D341Med (cell line): ENCODE results near the gene RAB31.

Experiments
- DNase-seq: peaks from one replicate; pipeline ENCODE4 v3.0.0; 2012; ENCODE audit warnings: low spot score

Gene RAB31

DNA sequence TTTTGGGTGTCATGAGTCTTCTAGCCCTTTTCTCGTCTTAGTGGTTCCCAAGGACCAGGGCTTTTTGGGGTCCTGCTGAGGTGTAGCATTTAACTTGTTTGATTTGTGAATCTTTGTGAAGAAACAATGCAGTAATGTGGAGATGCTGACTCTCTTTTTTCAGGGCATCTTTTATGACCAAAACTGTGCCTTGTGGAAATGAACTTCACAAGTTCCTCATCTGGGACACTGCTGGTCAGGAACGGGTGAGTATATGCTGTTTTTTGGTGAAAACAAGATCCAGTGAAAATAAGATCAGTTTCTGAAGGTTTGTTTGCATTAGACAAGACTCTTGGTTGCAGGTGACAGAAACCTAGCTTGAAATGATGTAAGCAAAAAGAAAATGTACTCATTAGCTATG lies 83.9 kb downstream of the RAB31 start:
- DNase-seq: no peak

DNA sequence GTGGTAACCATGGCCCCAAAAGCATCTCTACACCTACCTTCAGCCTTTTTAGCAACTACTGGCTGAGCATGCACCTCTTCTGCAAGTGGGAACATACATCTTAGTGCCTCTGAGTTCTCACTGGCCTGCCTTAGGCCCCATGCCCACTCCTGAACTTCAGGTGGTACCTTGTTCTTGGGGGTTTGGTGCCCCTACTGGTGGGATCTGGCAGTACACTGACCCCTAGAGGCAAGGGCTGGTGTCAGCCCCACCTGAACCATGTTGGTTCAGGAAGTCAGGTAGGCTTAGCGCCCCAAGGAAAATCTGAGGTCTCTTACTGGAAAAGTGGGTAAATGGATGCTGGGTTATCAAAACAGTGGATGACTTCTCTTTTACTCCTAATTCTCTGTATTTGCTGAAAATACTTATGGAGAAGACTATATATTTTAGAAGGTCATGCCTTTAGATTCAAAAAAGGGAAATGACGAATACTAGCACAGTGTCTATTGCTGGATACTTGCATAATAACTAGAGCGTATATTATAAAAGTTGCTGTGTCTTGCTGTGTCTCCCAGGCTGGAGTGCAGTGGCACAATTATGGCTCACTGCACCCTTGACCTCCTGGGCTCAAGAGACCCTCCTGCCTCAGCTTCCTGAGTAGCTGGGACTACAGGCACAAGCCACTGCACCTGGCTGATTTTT lies 84.6 kb downstream of the RAB31 start:
- peak; percentile 60 for DNase-seq

DNA sequence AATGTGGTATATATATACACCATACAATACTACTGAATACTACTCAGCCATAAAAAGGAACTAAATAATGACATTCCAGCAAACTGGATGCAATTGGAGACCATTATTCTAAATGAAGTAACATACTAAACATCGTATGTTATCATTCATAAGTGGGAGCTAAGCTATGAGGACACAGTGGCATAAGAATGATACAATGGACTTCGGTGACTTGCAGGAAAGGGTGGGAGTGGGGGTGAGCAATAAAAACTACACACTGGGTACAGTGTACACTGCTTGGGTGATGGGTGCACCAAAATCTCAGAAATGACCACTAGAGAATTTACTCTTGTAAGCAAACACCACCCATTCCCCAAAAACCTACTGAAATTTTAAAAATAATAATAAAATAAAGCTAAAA lies 87.9 kb downstream of the RAB31 start:
- no peak for DNase-seq

DNA sequence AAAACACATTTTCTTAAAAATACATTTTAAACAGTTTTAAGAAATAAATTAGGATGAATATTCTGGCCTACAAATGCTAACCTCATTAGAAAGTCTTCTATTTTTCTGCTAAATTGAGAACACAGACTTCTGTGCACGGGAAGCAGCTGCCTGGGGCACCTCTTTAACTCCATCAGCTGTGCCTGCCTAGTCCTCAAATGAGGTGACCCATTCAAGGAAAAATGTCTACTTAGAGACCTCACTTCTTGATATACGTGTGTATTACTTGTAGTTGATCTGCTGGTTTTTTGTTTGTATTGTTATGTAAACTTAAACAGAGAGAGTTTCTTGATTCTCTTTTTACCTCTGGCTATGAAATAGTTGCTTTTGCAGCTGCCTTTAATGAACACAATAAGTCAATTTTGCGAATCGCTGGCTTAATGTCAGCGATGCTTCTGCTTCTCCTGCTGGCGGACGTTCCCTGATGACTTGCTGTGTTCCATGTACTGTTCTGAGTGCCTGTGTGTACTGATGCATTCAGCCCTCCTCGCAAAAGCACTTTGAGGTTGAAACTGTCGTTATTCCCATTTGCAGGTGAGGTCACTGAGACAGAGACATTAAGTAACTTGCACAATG lies 88.9 kb downstream of the RAB31 start:
- no peak for DNase-seq

DNA sequence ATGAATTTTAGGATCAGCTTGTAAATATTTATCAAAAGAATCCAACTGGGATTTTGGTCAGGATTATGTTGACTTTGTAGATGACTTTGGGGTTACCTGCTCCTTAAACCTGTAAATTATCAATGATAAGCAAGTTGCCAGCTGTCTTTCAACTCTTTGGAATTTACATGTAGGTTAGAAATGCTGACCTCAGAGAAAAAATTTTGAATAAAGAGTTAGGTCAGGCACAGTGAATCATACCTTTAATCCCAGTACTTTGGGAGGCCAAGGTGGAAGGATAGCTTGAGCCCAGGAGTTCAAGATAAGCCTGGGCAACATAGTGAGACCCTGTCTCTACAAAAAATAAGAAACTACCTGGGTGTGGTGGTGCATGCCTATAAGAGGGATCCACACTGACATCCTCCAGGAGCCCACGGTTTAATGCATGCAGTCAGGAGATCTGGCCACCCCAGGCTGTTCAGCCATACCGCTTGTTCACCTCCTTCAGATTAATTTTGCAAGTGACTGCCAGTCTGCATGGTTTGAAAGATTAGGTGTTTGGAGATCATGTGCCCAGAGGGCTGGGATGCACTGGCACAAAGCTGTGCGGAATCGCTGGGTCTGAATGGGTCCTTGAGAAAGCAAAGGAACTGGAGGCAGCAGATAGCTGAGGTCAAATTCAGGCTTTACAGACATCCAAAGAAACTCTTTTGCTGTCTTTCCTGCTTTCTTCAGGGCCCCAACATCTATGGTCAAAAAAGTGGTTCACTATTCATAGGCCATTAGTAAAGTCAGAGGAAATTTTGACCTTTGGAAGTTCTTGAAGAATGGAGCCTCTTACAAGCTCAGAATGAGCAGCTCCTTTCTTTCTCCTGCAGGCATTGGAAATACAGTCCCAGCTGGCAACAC lies 94.3 kb downstream of the RAB31 start:
- DNase-seq: no peak

DNA sequence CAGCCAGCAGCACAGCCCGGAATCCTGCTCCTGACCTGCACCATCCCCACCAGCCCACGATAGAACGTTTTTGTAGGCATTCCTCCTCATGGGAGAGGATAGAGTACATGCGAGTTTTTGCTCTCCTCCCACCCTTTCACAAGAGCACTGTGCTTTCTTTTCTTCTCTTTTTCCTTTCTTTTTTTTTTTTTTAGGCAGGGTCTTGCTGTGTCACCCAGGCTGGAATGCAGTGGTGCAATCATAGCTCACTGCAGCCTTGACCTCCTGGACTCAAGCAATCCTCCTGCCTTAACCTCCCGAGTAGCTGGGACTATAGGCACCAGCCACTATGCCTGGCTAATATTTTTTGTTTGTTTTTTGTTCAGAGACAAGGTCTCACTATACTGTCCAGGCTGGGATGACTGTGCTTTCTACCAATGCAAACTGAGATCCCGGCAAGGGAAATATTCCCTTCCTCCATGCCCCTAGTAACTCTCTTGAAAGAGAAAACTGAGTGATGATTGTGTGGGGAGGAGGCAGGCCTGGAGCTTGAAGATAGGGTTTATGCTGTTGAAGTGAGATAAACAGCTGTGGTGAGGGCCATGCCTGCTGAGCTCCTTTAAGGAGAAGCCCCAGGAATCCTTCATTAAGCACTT lies 95.1 kb downstream of the RAB31 start:
- DNase-seq: no peak

GRCh38 chr18:9803698-9804516 lies 95.8 kb downstream of the RAB31 start:
- no peak for DNase-seq

DNA sequence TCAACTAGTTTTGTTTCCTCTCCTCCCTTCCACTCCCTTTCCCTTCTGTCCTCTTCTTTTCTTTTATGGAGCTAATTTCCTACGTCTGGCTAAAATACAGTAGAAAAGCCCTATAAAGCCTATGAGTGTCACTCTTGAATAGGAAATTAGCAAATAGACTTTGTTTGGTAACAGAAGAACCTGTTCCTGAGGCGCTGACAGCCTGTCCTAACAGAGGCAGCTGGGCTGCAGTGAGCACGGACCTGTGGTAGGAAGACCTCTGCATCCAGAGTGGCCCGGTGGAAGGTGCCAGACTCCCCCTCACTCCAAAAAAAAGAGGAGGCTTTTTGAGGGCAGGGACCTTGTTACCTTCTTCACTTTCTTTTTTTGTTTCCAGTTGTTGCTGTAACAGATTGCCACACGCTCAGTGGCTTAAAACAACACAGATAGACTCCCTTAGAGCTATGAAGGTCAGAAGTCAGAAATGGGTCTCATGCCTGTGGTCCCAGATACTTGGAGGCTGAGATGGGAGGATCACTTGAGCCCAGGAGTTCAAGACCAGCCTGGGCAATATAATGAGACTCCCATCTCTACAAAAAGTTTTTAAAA lies 96.5 kb downstream of the RAB31 start:
- no peak for DNase-seq

DNA sequence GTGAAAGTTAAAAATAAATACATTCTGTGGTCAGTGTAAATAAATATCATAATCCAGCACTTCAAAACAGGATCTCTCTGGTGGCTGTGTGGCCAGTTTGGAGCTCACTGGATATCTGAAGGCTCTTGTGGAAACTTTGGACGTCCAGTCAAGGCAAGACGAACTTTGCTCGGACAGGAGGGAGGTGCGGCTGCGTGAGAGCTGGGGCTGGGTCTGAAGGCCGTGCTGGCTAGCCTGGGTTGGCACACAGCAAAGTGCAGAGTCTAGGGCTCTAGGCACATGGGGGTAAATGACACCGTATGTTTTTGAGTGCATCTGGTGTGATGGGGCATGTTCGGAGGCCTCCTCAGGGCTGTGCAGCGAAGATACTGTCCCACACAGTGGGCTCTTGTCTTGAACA lies 98.8 kb downstream of the RAB31 start:
- no peak for DNase-seq

DNA sequence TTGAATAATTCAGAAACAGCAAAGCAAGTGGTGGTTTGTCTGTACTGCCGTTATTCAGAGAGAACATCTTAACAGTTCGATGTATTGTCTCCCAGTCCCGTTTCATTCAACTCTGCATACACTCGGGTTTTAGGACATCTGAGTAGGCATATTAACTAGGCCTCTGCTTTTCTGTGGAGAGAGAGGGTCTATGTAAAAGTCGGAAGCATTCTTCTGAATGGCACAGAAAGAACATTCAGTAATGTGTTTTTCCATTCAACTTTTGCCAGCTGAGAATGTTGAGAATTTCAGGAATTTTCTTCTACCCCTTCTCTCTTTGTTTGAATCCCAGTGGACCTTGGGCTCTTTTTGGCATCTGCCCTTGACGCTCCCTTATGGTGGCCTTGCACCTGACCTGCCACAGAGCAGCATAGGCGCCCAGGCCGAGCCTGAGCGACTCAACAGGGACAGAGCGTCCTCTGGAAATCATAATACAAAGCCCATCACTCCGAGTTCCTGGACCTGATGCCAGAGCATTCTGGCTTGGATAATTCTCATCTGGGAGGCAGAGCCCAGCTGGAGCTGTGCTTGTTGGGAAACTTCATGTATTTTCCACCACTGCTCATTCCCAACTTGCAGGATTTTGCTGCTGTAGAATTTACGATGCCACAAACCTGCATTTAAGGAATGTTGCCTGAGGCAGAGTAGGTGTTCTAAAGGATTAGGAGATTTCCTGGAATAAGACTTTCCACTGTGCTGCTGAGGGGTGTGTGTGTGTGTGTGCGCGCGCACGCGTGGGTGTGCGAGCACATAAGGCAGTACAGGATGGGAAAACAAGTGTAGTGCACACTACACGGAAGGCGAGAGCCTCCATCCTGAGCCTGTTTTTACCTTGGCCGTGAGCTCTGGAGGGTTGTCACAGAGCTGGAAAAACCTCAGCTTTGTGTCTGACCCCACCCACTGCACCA lies 100.5 kb downstream of the RAB31 start:
- no peak for DNase-seq

- no peak for DNase-seq
These were observed 101.6 kb downstream of the RAB31 start for GRCh38 chr18:9809697-9810096.

DNA sequence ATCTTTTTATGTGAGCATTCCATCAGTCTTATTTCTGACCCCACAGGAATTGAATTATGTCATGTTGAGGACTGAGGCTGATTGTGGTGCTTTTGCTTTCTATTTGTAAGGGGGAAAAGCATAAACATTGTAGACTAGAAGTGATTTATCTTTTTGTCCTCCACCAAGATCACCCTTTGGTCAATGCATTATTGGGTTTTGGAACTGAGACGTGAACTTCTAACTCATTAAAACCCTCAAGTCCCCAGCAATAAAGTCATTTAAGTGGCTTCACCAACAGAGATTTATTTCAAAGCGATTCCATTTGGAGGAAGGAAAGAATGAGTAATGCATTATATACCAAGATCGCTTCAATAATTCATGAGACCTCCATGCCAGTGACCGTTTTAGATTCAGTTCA lies 102.2 kb downstream of the RAB31 start:
- DNase-seq: no peak

- DNase-seq: no peak
These were observed 103.0 kb downstream of the RAB31 start for GRCh38 chr18:9810994-9811705.

- no peak for DNase-seq
These were observed 103.9 kb downstream of the RAB31 start for GRCh38 chr18:9811978-9812377.

DNA sequence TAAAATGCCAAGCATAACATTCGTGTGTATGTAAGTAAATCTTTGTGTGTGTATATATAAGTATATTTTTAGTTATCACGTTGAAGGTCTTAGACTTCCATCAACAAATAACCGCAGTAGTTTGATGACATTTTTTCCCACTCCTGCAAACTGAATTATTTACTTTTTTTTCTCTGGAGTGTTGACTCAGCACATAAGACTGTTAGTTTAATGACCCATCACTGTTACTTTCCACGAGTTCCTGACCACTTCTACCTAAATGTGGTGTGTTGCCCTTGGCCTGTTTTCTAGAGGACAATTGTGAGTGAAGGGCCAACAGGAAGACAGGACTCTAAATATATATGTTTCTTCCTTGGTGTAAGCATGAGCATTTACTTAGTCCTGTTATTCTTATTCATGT lies 106.3 kb downstream of the RAB31 start:
- no peak for DNase-seq

DNA sequence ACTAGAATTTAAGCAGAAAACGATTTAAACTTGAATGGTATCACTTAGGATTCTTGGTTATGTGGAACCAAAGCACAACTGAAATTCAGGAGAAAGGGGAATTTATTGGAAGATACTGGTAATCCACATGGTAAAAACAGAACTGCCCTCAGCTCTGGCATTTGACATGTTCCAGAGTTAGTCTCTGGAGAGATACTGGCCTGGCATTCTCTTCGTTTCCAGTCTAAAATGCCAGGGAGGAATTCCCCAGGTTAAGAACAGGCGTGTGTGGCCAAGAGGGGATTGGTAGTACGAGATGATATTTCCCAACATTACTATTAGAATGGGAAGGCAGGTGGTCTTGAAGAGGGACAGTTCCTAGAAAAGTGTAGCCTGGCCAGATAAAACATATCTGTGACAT lies 109.2 kb downstream of the RAB31 start:
- no peak for DNase-seq

DNA sequence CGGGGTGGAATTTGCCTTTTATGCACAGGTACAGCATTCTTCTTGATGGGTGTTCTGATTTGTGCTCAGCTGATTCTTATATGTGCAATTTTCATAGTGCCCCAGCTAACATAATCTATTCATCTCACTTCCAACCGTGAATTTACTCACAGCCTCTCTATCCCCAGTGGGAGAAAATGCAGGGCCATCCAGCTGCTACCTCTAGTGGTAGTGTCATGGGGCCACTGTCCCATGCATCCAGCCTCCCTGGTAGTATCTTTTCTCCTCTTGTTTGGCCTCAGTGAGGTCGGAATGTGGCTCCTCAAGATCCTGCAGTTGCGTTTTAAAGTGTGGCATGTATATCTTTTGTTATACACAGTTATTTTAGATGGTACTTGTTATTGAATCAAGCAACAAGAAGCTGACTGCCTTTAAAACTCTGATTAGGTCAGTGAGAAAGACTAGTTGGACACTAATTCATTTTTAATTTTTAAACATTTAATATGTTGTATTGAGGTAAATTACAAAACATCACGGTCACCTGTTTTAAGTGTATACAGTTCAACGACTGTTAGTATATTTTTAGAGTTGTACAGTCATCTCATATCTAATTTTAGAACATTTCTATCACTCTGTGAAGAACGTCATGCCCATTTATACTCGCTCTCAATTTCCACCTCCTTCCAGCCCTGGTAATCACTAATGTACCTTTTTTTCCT lies 109.8 kb downstream of the RAB31 start:
- DNase-seq: no peak

DNA sequence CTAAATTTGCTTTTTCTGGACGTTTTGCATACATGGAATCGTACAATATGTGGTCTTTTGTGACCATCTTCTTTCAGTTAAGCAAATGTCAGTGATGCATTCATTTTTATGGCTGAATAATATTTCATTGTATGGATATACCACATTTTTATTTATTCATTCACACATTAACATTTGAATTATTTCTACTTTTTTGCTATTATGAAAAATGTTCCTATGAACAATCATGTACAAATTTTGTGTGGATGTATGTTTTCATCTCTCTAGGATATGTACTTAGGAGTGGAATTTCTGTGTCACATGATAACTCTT lies 110.3 kb downstream of the RAB31 start:
- DNase-seq: no peak

DNA sequence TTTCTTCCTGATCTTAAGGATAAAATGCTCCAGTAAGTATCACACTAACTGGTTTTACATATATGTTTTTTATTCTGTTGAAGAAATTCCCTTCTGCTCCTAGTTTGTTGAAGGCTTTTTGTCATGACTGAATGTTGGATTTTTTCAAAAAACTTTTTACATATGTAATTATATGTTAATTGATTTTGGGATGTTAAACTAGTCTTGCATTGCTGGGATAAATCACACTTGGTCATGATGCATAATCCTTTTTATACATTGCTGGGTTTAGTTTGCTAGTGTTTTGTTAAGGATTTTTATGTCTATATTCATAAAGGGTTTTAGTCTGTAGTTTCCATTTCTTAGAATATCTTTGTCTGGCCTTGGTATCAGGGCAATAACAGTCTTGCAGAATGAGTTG lies 112.0 kb downstream of the RAB31 start:
- no peak for DNase-seq
